Keratinocyte (primary cell): ENCODE data around the gene COL20A1. TPM values are rescaled to one million over a fixed set of nuclear protein-coding genes. Genes with fewer than 3 reads are reported as not detected.

Experiments
- DNase-seq: peaks from one replicate; pipeline ENCODE4 v3.0.0-alpha.2; 2011; ENCODE audit warnings: low read depth, missing footprints, low spot score
- FAIRE-seq: peaks from 2 replicates; lab custom pipeline; 2011; peaks lifted over from hg19 to GRCh38; lab: Jason Lieb, UNC
- H2AFZ ChIP-seq: 2 replicates; pipeline ENCODE4 v1.6.0; 2012; ENCODE audit warnings: low read length, control low read depth, inconsistent platforms; ENCODE audit not compliant: control insufficient read depth
- H3K27ac ChIP-seq: 2 replicates; pipeline ENCODE4 v1.5.1; 2011; ENCODE audit warnings: low read length; ENCODE audit not compliant: control insufficient read depth, insufficient read depth
- H3K27me3 ChIP-seq: 3 replicates; pipeline ENCODE4 v1.6.0; 2011; ENCODE audit warnings: low read length; ENCODE audit not compliant: control insufficient read depth, insufficient read depth; ENCODE audit errors: extremely low read depth
- H3K36me3 ChIP-seq, 2 experiments: 2 replicates in 1 of 2; 3 replicates in 1 of 2; pipeline ENCODE4 v1.5.1; 2011; ENCODE audit warnings: low read length in 2 of 2, mild to moderate bottlenecking in 1 of 2; ENCODE audit not compliant: control insufficient read depth in 2 of 2, insufficient read depth in 2 of 2; ENCODE audit errors: extremely low read depth in 1 of 2
- H3K4me1 ChIP-seq: 3 replicates; pipeline ENCODE4 v1.5.1; 2011; ENCODE audit warnings: low read length; ENCODE audit not compliant: control insufficient read depth, insufficient read depth; ENCODE audit errors: extremely low read depth
- H3K4me2 ChIP-seq: 3 replicates; pipeline ENCODE4 v1.6.0; 2011; ENCODE audit warnings: low read depth, low read length; ENCODE audit not compliant: control insufficient read depth, insufficient read depth; ENCODE audit errors: extremely low read depth
- H3K4me3 ChIP-seq, 3 experiments: fragments of 200-600 bp in 1 of 3; sonication (generic) in 1 of 3; 2 replicates in 2 of 3; 3 replicates in 1 of 3; pipeline ENCODE4 v1.5.1; 2011 to 2016; ENCODE audit warnings: low read length in 3 of 3, mild to moderate bottlenecking in 3 of 3, control low read depth in 2 of 3, inconsistent platforms in 1 of 3, low read depth in 1 of 3, mixed read lengths in 1 of 3, mixed run types in 1 of 3, moderate library complexity in 1 of 3; ENCODE audit not compliant: control insufficient read depth in 2 of 3, insufficient read depth in 2 of 3; ENCODE audit errors: extremely low read depth in 1 of 3
- H3K79me2 ChIP-seq: 2 replicates; pipeline ENCODE4 v1.6.0; 2012; ENCODE audit warnings: low read length; ENCODE audit not compliant: control insufficient read depth, insufficient read depth
- H3K9ac ChIP-seq: 3 replicates; pipeline ENCODE4 v1.6.0; 2011; ENCODE audit warnings: low read length; ENCODE audit not compliant: control insufficient read depth, insufficient read depth; ENCODE audit errors: extremely low read depth
- H3K9me1 ChIP-seq: 3 replicates; pipeline ENCODE4 v1.6.0; 2011; ENCODE audit warnings: low read length; ENCODE audit not compliant: control insufficient read depth, insufficient read depth; ENCODE audit errors: extremely low read depth
- H3K9me3 ChIP-seq: 2 replicates; pipeline ENCODE4 v1.5.1; 2012; ENCODE audit warnings: low read depth, low read length; ENCODE audit not compliant: control insufficient read depth
- H4K20me1 ChIP-seq: 3 replicates; pipeline ENCODE4 v1.6.0; 2011; ENCODE audit warnings: low read length; ENCODE audit not compliant: control insufficient read depth, insufficient read depth; ENCODE audit errors: extremely low read depth
- EZH2 ChIP-seq: IDR thresholded peaks from one replicate; pipeline ENCODE4 v1.6.1; 2012; ENCODE audit warnings: inconsistent platforms, mild to moderate bottlenecking, low read length, moderate library complexity
- dilution Hi-C: fragments of 300-500 bp; cut with MboI; formaldehyde crosslinking; loops from one replicate; pipeline ENCODE4 v1.7.0; 2020; ENCODE audit warnings: low sequenced_read_pairs; ENCODE audit not compliant: extremely low pct_ligation_motif_present
- polyA plus RNA-seq, 5 experiments: library from polyadenylated mRNA; depleted of rRNA in 3 of 5; stranded (reverse) in 3 of 5; stranded (forward) in 1 of 5; unstranded in 1 of 5; fragments of >200 nt; gene quantifications; 1 replicate in 1 of 5; 2 replicates in 3 of 5; 3 replicates in 1 of 5; pipeline versions ENCODE4 v1.2.1 to v1.2.3, GENCODE V29; 2011 to 2012; ENCODE audit warnings: missing spikeins in 2 of 5, low read depth in 1 of 5, low replicate concordance in 1 of 5
- TF ChIP-seq, protein P1 (sequence below), 3 experiments: IDR thresholded peaks in 1 of 3; conservative IDR thresholded peaks in 1 of 3; optimal IDR thresholded peaks in 1 of 3; 2 replicates in 2 of 3; 3 replicates in 1 of 3; pipeline versions ENCODE3 to v1.5.1; 2011; ENCODE audit warnings: low read length in 3 of 3, mild to moderate bottlenecking in 3 of 3, moderate library complexity in 2 of 3, control low read depth in 1 of 3, inconsistent platforms in 1 of 3; ENCODE audit not compliant: insufficient read depth in 2 of 3; ENCODE audit errors: extremely low read depth in 1 of 3

The COL20A1 gene
- polyA plus RNA-seq, 1 donor (not counting 4 experiments of a cell fraction or from before 2014, with no cell fraction given), result not detected

DNA sequence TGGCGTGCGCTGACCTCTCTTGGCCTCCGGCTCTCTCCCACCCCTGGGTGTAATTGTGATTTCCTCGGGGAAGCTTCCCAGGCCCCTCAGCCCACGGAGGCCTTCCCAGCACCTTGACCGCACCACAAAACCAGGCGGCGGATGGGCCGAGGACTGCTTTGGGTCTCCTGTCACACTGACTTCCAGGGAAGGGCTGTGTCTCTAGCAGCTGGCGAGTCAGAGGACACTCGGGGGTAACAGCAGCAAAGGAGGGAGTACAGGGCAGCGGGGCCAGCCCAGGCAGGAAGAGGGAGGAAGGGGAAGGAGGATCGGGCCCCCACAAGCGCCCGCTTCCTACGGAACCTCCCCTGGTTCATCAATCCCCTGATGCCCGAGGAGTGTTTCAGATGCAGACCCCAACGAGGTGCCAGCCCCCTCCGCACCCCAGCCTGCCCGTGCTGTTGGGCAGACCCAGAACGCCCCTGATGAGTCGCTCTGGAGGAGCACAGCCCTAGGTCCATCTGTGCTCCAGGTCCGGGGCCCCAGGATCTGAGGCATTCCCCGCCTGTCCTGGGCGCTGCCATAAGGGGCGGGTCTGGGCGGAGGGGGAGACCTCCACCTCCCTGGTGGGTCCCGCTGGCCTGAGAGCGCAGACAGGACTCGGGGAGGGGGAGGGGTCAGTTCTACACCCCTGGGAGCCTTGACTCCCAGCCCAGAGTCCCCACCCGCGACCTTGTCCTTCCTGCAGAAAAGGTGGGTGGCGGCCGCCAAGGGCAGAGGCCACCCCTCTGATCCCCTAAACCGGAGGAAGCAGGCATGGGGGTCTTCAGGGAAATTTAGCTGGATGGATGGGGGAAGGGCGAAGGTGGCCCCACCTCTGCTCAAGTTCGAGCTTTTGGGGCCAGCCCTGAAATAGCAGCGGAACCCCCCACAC, 67.2 kb downstream of the COL20A1 start:
- H3K9me1 ChIP-seq, result no peaks in the 10 kb centered on the region
- H4K20me1 ChIP-seq, result no peaks in the 10 kb centered on the region
- H3K4me3 ChIP-seq, result no peak overlapping the region
- H3K79me2 ChIP-seq, result no peaks in the 10 kb centered on the region
- H2AFZ ChIP-seq, result no peak overlapping the region
- no peaks in the 10 kb centered on the region for H3K4me1 ChIP-seq
- H3K36me3 ChIP-seq, result no peaks in the 10 kb centered on the region
- H3K9me3 ChIP-seq, result no peaks in the 10 kb centered on the region
- no peak overlapping the region for H3K9ac ChIP-seq
- H3K27me3 ChIP-seq, result peaks cover 41% of the 10 kb centered on the region
- TF ChIP-seq, protein P1, sequence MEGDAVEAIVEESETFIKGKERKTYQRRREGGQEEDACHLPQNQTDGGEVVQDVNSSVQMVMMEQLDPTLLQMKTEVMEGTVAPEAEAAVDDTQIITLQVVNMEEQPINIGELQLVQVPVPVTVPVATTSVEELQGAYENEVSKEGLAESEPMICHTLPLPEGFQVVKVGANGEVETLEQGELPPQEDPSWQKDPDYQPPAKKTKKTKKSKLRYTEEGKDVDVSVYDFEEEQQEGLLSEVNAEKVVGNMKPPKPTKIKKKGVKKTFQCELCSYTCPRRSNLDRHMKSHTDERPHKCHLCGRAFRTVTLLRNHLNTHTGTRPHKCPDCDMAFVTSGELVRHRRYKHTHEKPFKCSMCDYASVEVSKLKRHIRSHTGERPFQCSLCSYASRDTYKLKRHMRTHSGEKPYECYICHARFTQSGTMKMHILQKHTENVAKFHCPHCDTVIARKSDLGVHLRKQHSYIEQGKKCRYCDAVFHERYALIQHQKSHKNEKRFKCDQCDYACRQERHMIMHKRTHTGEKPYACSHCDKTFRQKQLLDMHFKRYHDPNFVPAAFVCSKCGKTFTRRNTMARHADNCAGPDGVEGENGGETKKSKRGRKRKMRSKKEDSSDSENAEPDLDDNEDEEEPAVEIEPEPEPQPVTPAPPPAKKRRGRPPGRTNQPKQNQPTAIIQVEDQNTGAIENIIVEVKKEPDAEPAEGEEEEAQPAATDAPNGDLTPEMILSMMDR (optimal IDR thresholded peaks at IDR 0.05 in 1 of 3, IDR thresholded peaks at IDR 0.05 in 1 of 3, conservative IDR thresholded peaks at IDR 0.05 in 1 of 3; ENCODE audit: extremely low read depth in 1 of 3, insufficient read depth in 2 of 3, low read length in 3 of 3), result no peak
- TF ChIP-seq EZH2, result peak; percentile 67
- H3K4me2 ChIP-seq, result no peak overlapping the region
- H3K27ac ChIP-seq, result no peak overlapping the region
- dilution Hi-C loops, result no loop called here
- DNase-seq (no peak), FAIRE-seq (no peak)

DNA sequence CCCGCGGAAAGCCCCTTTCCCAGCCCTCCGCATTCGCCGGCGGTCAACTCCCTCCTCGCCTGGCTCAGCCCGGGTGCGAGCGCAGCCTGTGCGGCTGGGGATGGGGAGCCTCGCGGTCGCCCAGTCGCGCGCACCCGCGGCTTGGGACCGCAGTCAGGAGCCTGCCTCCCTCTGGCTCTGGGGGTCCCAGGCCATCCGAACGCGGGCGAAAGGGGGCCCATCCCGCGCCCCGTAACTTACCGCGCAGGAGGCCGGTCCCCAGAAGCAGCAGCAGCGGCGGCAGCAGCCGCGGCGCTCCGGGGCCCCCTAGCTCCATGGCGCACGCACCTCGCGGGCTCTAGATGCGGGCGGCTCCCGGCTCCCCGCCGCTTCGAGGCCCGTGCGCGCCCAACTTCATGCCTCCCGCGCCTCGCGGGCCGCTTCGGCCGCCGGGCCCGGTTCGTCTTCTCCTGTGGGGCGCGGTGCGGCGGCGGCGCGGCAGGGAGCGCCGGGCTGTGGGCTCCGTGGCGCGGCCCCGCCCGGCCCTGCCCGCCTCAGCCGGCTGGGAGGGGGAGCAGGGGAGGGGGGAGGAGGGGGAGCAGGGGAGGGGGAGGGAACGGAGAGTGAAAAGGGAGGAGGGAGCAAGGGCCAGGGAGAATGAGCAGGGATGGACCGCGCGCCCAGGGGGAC, 68.0 kb downstream of the COL20A1 start, which contains the start of gene CHRNA4:
Gene CHRNA4, minus strand, starts transcription at position 500 of the 669 bp plus-strand sequence. Its CDS starts 184 bp downstream, at position 316.
- no peak for FAIRE-seq
- Histone ChIP-seq H3K27ac (no peak within 1 kb of the TSS), H4K20me1 (no peaks in the 10 kb centered on the region), H3K36me3 (no peaks in the 10 kb centered on the region), H3K4me1 (no peaks in the 10 kb centered on the region), H2AFZ (no peak within 1 kb of the TSS), H3K4me2 (no peak within 1 kb of the TSS), H3K4me3 (no peak within 1 kb of the TSS), H3K27me3 (peaks cover 41% of the 10 kb centered on the region), H3K9me3 (no peaks in the 10 kb centered on the region), H3K9ac (no peak within 1 kb of the TSS), H3K9me1 (no peaks in the 10 kb centered on the region), H3K79me2 (no peaks in the 10 kb centered on the region)
- no peak for DNase-seq
- TF ChIP-seq, protein P1 (optimal IDR thresholded peaks at IDR 0.05 in 1 of 3, IDR thresholded peaks at IDR 0.05 in 1 of 3, conservative IDR thresholded peaks at IDR 0.05 in 1 of 3; ENCODE audit: extremely low read depth in 1 of 3, insufficient read depth in 2 of 3, low read length in 3 of 3), result no peak
- TF ChIP-seq EZH2, result peak; percentile 28
- dilution Hi-C loops, result no loop called here
